Measurements from ENCODE around the gene FBXW8.

FBXW8 gene

DNA sequence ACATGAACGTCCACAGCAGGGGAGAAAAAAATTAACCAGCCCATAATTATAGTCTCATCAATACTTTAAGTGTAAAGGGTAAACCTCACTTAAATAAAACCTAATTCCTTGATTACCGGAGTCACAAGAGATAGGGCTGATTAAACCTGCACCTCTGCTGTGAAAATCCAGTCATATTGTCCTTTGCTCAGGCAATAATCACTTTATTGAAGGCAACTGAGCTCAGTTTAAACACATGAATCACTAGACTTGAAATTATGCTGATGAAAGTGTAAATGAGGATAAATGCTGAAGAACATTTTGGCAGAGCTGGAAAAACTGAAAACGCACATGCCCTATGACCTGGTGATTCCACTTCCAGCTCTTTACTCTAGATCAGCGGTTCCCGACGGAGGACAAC, 22.9 kb upstream of the FBXW8 start:
- Histone ChIP-seq H3K4me3 (ENCODE audit: low read length) (no peak overlapping the region), H3K36me3 (ENCODE audit: insufficient read depth, low read length) (no peaks in the 10 kb centered on the region), H3K9me3 (ENCODE audit: insufficient read depth, low read depth, low read length) (0 out of 2 replicates have a peak, but pooled peaks cover 2% of the 10 kb centered on the region), H3K27me3 (ENCODE audit: insufficient read depth, low read length) (peaks cover 20% of the 10 kb centered on the region), H3K9ac (ENCODE audit: low read depth, low read length) (no peak overlapping the region), H3K4me1 (ENCODE audit: insufficient read depth, low read length) (no peaks in the 10 kb centered on the region), H3K27ac (ENCODE audit: low read depth, low read length) (no peak overlapping the region)
- 90% methylated on average over 5 of the region's 6 CpGs for WGBS

DNA sequence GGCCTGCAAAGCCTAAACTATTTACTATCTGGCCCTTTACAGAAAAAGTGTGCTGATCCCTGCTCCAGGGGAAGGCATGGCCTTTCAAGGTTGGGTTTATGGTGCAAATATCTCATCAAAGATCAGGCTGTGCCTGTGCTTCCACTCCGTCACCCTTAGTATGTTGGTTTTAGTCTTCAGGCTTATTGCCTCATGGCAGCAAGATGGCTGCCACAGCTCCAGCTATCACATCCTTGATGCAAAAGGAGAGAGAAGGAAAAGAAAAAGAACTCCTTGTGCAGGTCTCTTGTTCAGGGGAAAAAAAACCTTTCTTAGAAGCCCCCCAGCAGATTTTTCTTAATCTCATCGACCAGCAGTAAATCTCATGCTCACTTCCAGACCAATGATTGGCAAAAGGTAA, 20.4 kb upstream of the FBXW8 start:
- H3K36me3 ChIP-seq (ENCODE audit: insufficient read depth, low read length): no peaks in the 10 kb centered on the region
- no peak overlapping the region for H3K9ac ChIP-seq (ENCODE audit: low read depth, low read length)
- H3K4me3 ChIP-seq (ENCODE audit: low read length): no peak overlapping the region
- H3K27me3 ChIP-seq (ENCODE audit: insufficient read depth, low read length): no peaks in the 10 kb centered on the region
- H3K9me3 ChIP-seq (ENCODE audit: insufficient read depth, low read depth, low read length): 0 out of 2 replicates have a peak, but pooled peaks cover 2% of the 10 kb centered on the region
- no peaks in the 10 kb centered on the region for H3K4me1 ChIP-seq (ENCODE audit: insufficient read depth, low read length)
- H3K27ac ChIP-seq (ENCODE audit: low read depth, low read length): no peak overlapping the region
- WGBS: 100% methylated on average over 1 of the region's 2 CpGs

DNA sequence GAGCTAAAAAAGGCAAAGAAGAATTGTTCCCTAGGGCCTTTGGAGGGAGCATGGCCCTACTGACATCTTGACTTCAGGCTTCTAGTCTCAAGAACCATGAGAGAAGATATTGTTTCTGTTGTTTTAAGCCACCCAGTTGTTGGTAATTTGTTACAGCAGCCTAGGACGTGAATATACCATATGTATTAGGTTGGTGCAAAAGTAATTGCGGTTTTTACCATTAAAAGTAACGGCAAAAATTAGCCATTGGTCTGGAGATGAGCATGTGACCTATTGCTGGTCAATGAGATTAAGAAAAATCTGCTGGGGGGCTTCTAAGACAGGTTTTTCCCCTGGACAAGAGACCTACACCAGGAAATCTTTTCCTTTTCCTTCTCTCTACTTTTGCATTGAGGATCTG, 19.7 kb upstream of the FBXW8 start:
- Histone ChIP-seq H3K27me3 (ENCODE audit: insufficient read depth, low read length) (no peaks in the 10 kb centered on the region), H3K9ac (ENCODE audit: low read depth, low read length) (no peak overlapping the region), H3K9me3 (ENCODE audit: insufficient read depth, low read depth, low read length) (0 out of 2 replicates have a peak, but pooled peaks cover 2% of the 10 kb centered on the region)

DNA sequence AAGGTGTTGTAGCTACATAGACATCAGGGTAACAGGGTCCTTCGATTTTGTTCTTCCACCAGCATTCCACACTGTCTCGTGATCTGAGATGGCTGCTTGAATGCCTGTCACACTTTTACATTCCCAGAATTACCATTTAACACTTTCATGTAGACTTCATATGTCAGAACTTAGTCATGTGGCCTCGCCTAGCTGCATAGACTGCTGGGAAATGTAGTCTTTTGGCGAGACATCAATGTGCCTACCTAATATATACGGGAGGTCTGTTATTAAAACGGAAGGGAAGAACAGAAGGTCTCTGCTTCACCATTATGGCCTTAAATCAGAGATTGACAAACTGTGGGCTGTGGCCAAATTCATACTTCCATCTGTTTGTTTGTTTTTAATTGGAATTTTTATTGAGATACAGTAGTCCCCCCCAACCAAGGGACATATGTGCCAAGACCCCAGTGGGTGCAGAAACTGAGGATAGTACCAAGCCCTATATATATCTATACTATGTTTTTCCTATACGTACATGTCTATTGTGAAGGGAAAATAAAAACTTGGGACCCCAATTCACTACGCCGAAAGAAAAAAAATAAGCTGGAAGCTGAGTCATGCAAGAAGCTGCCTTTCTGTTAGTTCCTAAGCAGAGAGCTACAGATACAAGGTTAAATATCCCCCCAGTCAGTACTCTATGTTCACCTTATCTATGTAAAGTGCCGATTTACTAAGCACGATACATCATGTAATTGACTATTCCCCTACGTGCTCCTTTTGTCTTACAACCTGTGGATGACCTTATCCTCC, 18.2 kb upstream of the FBXW8 start:
- H3K4me3 ChIP-seq (ENCODE audit: low read length): no peak overlapping the region
- 0 out of 2 replicates have a peak, but pooled peaks cover 2% of the 10 kb centered on the region for H3K9me3 ChIP-seq (ENCODE audit: insufficient read depth, low read depth, low read length)
- no peaks in the 10 kb centered on the region for H3K27me3 ChIP-seq (ENCODE audit: insufficient read depth, low read length)
- H3K36me3 ChIP-seq (ENCODE audit: insufficient read depth, low read length): no peaks in the 10 kb centered on the region
- no peak overlapping the region for H3K27ac ChIP-seq (ENCODE audit: low read depth, low read length)
- H3K9ac ChIP-seq (ENCODE audit: low read depth, low read length): no peak overlapping the region
- WGBS: 87% methylated on average over 12 of the region's 12 CpGs
- H3K4me1 ChIP-seq (ENCODE audit: insufficient read depth, low read length): no peaks in the 10 kb centered on the region

More for the DNA sequence above, 19.7 kb upstream of the FBXW8 start:
- H3K4me1 ChIP-seq (ENCODE audit: insufficient read depth, low read length): no peaks in the 10 kb centered on the region
- WGBS: 91% methylated on average over 3 of the region's 3 CpGs
- no peak overlapping the region for H3K27ac ChIP-seq (ENCODE audit: low read depth, low read length)
- no peaks in the 10 kb centered on the region for H3K36me3 ChIP-seq (ENCODE audit: insufficient read depth, low read length)
- H3K4me3 ChIP-seq (ENCODE audit: low read length): no peak overlapping the region

DNA sequence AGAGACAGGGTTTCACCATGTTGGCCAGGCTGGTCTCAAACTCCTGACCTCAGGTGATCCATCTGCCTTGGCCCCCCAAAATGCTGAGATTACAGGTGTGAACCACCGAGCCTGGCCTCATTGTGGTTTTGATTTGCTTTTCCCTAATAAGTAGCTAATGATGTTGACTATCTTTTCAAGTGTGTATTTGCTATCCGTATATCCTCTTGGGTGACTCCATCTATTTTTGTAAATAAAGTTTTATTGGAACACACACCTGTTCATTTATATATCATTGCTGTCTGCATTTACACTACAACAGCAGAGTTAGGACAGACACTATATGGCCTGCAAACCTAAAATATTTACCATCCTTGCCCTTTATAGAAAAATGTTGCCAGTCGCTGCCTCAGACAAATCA, 15.8 kb upstream of the FBXW8 start:
- H3K4me1 ChIP-seq (ENCODE audit: insufficient read depth, low read length): no peaks in the 10 kb centered on the region
- H3K36me3 ChIP-seq (ENCODE audit: insufficient read depth, low read length): no peaks in the 10 kb centered on the region
- H3K27me3 ChIP-seq (ENCODE audit: insufficient read depth, low read length): no peaks in the 10 kb centered on the region
- H3K4me3 ChIP-seq (ENCODE audit: low read length): no peak overlapping the region
- WGBS: 91% methylated on average over 2 of the region's 3 CpGs
- 0 out of 2 replicates have a peak, but pooled peaks cover 2% of the 10 kb centered on the region for H3K9me3 ChIP-seq (ENCODE audit: insufficient read depth, low read depth, low read length)
- no peak overlapping the region for H3K9ac ChIP-seq (ENCODE audit: low read depth, low read length)
- no peak overlapping the region for H3K27ac ChIP-seq (ENCODE audit: low read depth, low read length)

DNA sequence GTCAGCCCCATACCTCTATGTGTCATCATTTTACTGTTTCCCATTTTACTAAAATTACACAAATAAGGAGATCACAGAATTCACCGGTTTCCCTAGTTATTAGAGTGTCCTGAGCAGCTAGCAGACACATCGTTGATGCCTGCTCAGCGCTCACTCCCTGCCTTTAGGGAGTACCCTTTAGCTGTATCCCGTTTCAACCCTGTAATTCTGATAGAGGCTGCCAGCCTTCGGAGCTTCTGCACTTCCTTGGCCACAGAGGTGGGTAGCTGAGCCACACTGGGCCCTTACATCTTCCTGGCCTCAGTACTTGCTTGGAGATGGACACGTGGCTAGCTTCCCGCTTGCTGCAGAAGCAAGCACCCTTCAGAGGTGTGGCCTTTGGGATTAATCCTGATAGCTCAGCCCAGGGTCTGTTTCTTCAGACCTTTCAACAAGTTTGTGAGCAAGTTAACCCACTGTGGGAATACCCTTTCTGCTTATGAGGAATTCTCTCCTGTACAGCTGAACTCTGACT, 14.3 kb upstream of the FBXW8 start:
- Histone ChIP-seq H3K9me3 (ENCODE audit: insufficient read depth, low read depth, low read length) (0 out of 2 replicates have a peak, but pooled peaks cover 2% of the 10 kb centered on the region), H3K27me3 (ENCODE audit: insufficient read depth, low read length) (no peaks in the 10 kb centered on the region)
- 77% methylated on average over 7 of the region's 7 CpGs for WGBS

DNA sequence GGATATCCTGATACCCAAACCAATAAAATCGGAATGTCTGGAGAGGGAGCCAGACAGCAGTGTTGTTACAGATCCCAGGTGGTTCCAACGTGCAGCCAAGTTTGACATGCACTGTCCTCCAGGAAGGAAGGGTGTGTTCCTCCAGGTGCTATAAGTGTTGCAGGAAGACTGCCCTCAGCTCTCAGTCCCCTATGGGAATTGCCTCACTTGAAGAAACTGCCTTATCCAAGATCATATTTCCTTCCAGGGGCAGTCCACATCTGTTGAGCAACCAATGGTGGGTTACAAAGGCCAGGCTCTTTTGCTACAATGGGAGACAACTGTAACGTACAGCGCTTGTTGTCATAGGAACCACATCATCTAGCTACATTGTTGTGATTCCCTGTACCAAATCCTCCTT, 13.3 kb upstream of the FBXW8 start:
- H3K36me3 ChIP-seq (ENCODE audit: insufficient read depth, low read length): no peaks in the 10 kb centered on the region
- no peak overlapping the region for H3K9ac ChIP-seq (ENCODE audit: low read depth, low read length)
- H3K27me3 ChIP-seq (ENCODE audit: insufficient read depth, low read length): no peaks in the 10 kb centered on the region
- H3K4me3 ChIP-seq (ENCODE audit: low read length): no peak overlapping the region
- H3K9me3 ChIP-seq (ENCODE audit: insufficient read depth, low read depth, low read length): no peaks in the 10 kb centered on the region
- H3K4me1 ChIP-seq (ENCODE audit: insufficient read depth, low read length): no peaks in the 10 kb centered on the region
- 89% methylated on average over 4 of the region's 4 CpGs for WGBS
- H3K27ac ChIP-seq (ENCODE audit: low read depth, low read length): no peak overlapping the region

More for the DNA sequence above, 14.3 kb upstream of the FBXW8 start:
- Histone ChIP-seq H3K36me3 (ENCODE audit: insufficient read depth, low read length) (no peaks in the 10 kb centered on the region), H3K4me1 (ENCODE audit: insufficient read depth, low read length) (no peaks in the 10 kb centered on the region), H3K27ac (ENCODE audit: low read depth, low read length) (no peak overlapping the region), H3K9ac (ENCODE audit: low read depth, low read length) (no peak overlapping the region), H3K4me3 (ENCODE audit: low read length) (no peak overlapping the region)

DNA sequence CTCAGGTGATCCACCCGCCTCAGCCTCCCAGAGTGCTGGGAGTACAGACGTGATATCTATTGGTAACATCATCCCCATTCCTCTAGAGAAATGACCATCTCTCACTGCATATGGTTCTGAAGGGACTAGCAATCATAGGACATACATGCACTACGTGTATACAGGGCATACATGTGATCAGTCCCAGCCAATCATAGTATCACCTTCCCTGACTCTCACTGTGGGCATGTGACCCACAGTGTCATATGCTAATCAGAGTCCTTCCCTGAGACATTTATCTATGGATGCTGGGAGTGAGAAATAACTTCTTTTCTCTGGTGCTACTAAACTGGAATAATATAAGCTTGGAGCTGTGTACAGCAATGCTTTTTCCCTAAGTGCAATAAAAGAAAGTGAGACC, 12.1 kb upstream of the FBXW8 start:
- 85% methylated on average over 3 of the region's 3 CpGs for WGBS
- Histone ChIP-seq H3K27ac (ENCODE audit: low read depth, low read length) (no peak overlapping the region), H3K9ac (ENCODE audit: low read depth, low read length) (no peak overlapping the region), H3K36me3 (ENCODE audit: insufficient read depth, low read length) (no peaks in the 10 kb centered on the region), H3K4me3 (ENCODE audit: low read length) (no peak overlapping the region), H3K27me3 (ENCODE audit: insufficient read depth, low read length) (no peaks in the 10 kb centered on the region), H3K9me3 (ENCODE audit: insufficient read depth, low read depth, low read length) (no peaks in the 10 kb centered on the region), H3K4me1 (ENCODE audit: insufficient read depth, low read length) (no peaks in the 10 kb centered on the region)

DNA sequence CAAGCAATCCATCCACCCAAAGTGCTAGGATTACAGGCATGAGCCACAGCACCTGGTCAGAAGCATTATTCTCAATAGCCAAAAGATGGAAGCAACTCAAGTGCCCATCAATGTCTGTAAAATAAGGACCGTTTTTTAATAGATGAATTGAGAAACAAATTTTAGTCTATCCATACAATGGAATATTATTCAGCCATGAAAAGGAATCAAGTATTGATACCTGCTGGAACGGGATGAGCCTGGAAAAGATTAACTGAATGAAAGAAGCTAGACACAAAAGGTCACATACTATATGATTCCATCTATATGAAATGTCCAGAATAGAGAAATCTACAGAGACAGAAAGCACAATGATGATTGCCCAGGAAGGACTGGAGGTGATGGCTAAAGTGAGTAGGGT, 9.1 kb upstream of the FBXW8 start:
- Histone ChIP-seq H3K27ac (ENCODE audit: low read depth, low read length) (no peak overlapping the region), H3K27me3 (ENCODE audit: insufficient read depth, low read length) (no peaks in the 10 kb centered on the region), H3K4me1 (ENCODE audit: insufficient read depth, low read length) (no peaks in the 10 kb centered on the region), H3K9me3 (ENCODE audit: insufficient read depth, low read depth, low read length) (no peaks in the 10 kb centered on the region), H3K9ac (ENCODE audit: low read depth, low read length) (no peak overlapping the region), H3K4me3 (ENCODE audit: low read length) (no peak overlapping the region), H3K36me3 (ENCODE audit: insufficient read depth, low read length) (no peaks in the 10 kb centered on the region)
- WGBS: no CpG with 5 or more reads among the region's 2 CpGs

DNA sequence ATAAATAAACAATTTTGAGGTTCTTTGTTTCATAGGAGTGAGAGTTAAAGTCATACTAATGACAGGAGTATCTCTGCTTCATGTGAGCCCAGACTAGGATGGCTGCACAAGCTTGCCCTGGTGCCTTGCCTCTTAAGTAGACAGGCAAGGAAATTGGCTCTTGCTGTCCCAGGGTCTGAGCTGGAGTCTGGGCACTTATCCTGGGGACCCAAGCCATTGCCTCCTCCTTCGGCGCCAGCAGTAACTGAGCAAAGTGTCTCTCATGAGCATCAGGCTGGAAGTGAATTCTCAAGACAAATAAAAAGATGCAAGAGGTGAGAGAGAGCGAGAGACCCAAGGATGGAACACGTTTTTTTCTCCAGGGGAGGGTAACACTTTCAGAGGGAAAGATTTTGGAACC, 6.9 kb upstream of the FBXW8 start:
- H3K4me1 ChIP-seq (ENCODE audit: insufficient read depth, low read length): no peaks in the 10 kb centered on the region
- H3K27ac ChIP-seq (ENCODE audit: low read depth, low read length): no peak overlapping the region
- no peak overlapping the region for H3K4me3 ChIP-seq (ENCODE audit: low read length)
- 82% methylated on average over 4 of the region's 4 CpGs for WGBS
- no peak overlapping the region for H3K9ac ChIP-seq (ENCODE audit: low read depth, low read length)
- no peaks in the 10 kb centered on the region for H3K9me3 ChIP-seq (ENCODE audit: insufficient read depth, low read depth, low read length)
- H3K27me3 ChIP-seq (ENCODE audit: insufficient read depth, low read length): no peaks in the 10 kb centered on the region
- no peaks in the 10 kb centered on the region for H3K36me3 ChIP-seq (ENCODE audit: insufficient read depth, low read length)

DNA sequence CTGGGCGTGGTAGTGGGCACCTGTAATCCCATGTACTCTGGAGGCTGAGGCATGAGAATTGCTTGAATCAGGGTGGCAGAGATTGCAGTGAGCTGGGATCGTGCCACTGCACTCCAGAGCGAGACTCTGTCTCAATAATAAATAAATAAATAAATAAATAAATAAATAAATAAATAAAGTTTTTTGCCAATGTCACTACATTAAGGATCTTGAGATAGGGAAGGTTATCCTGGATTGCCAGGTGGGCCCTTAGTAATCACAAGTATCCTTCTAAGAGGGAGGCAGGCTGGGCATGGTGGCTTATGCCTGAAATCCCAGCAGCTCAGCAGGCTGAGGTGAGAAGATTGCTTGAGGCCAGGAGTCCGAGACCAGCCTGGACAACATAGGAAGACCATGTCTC, 4.5 kb upstream of the FBXW8 start:
- Histone ChIP-seq H3K9ac (ENCODE audit: low read depth, low read length) (no peak overlapping the region), H3K4me1 (ENCODE audit: insufficient read depth, low read length) (no peaks in the 10 kb centered on the region), H3K9me3 (ENCODE audit: insufficient read depth, low read depth, low read length) (no peaks in the 10 kb centered on the region), H3K27me3 (ENCODE audit: insufficient read depth, low read length) (no peaks in the 10 kb centered on the region), H3K4me3 (ENCODE audit: low read length) (no peak overlapping the region), H3K36me3 (ENCODE audit: insufficient read depth, low read length) (no peaks in the 10 kb centered on the region), H3K27ac (ENCODE audit: low read depth, low read length) (no peak overlapping the region)
- WGBS: 88% methylated on average over 2 of the region's 4 CpGs
